Upper lobe of left lung (tissue), 4 donors: ENCODE results near the gene ZNF853.

Experiments
- CTCF ChIP-seq, 6 experiments: fragments of 450-650 bp in 4 of 6; fragments of 200-600 bp in 2 of 6; sonication (generic) in 2 of 6; IDR thresholded peaks; one replicate each; pipeline ENCODE4 v1.5.1; 2016 to 2019; ENCODE audit warnings: antibody characterized with exemption in 6 of 6
- EP300 ChIP-seq, 4 donors: sonication (generic); formaldehyde crosslinking; IDR thresholded peaks; one replicate each; pipeline ENCODE4 v1.5.1; 2017; ENCODE audit warnings: antibody characterized with exemption in 4 of 4, control low read depth in 2 of 4
- POLR2A ChIP-seq, 4 donors: fragments of 450-650 bp; IDR thresholded peaks; one replicate each; pipeline ENCODE4 v1.5.1; 2016 to 2017; ENCODE audit warnings: antibody characterized with exemption in 4 of 4, mild to moderate bottlenecking in 2 of 4

DNA sequence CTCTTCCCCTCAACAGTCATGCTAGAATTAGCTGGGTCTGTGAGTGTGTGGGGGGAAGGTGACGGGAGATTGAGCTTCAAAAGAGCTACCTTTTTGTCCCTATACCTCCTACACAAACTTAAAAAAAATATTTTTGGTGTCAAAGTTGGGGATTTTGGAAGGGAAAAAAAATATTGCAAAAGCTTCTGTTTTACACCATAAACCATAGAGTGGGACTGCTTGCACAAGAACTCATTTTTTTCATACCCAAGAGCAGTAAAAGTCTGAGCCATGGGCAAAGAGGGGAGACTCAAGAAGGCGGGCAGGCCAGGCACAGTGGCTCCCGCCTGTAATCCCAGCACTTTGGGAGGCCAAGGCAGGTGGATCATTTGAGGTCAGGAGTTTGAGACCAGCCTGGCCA, 47.5 kb upstream of the ZNF853 start:
- no peak for TF ChIP-seq CTCF (IDR thresholded peaks at IDR 0.05)
- no peak for TF ChIP-seq POLR2A (IDR thresholded peaks at IDR 0.05)
- no peak for TF ChIP-seq EP300 (IDR thresholded peaks at IDR 0.05)
